Hepatocyte (in vitro differentiated cells): ENCODE measurements around the gene SQOR. TPM values are rescaled to one million over a fixed set of nuclear protein-coding genes. Genes with fewer than 3 reads are reported as not detected.

ENCODE experiments used
- DNase-seq: peaks from one replicate; pipeline ENCODE4 v3.0.0-alpha.2; 2016; ENCODE audit warnings: low spot score
- H2AFZ ChIP-seq: fragments of 200-600 bp; sonication (generic); 2 replicates; pipeline ENCODE4 v1.6.0; 2016; ENCODE audit warnings: antibody characterized with exemption, mild to moderate bottlenecking
- H3K27ac ChIP-seq: fragments of 200-600 bp; sonication (generic); 2 replicates; pipeline ENCODE4 v1.5.1; 2016; ENCODE audit warnings: mild to moderate bottlenecking
- H3K27me3 ChIP-seq: fragments of 200-600 bp; sonication (generic); 2 replicates; pipeline ENCODE4 v1.6.1; 2016
- H3K36me3 ChIP-seq: fragments of 200-600 bp; sonication (generic); replicated peaks from 2 replicates; pipeline ENCODE4 v1.5.1; 2016; ENCODE audit warnings: low read depth; ENCODE audit not compliant: insufficient read depth
- H3K4me1 ChIP-seq: fragments of 200-600 bp; sonication (generic); 2 replicates; pipeline ENCODE4 v1.5.1; 2016; ENCODE audit warnings: mild to moderate bottlenecking, moderate library complexity; ENCODE audit not compliant: insufficient read depth
- H3K4me2 ChIP-seq: fragments of 200-600 bp; sonication (generic); 2 replicates; pipeline ENCODE4 v1.6.0; 2016
- H3K4me3 ChIP-seq: fragments of 200-600 bp; sonication (generic); 2 replicates; pipeline ENCODE4 v1.5.1; 2016; ENCODE audit warnings: mild to moderate bottlenecking
- H3K79me2 ChIP-seq: fragments of 200-600 bp; sonication (generic); 2 replicates; pipeline ENCODE4 v1.6.0; 2017; ENCODE audit warnings: mild to moderate bottlenecking
- H3K9me2 ChIP-seq: fragments of 200-600 bp; sonication (generic); replicated peaks from 2 replicates; pipeline ENCODE4 v1.6.0; 2017; ENCODE audit warnings: mild to moderate bottlenecking; ENCODE audit not compliant: insufficient read depth
- H3K9me3 ChIP-seq: fragments of 200-600 bp; sonication (generic); 2 replicates; pipeline ENCODE4 v1.5.1; 2016; ENCODE audit warnings: low read depth, mild to moderate bottlenecking
- H4K20me1 ChIP-seq: fragments of 200-600 bp; sonication (generic); 2 replicates; pipeline ENCODE4 v1.6.0; 2016; ENCODE audit warnings: mild to moderate bottlenecking; ENCODE audit not compliant: insufficient read depth, poor library complexity, severe bottlenecking
- EZH2 ChIP-seq: fragments of 200-600 bp; sonication (generic); IDR thresholded peaks from 2 replicates; pipeline ENCODE4 v1.6.1; 2016; ENCODE audit warnings: antibody characterized with exemption, mild to moderate bottlenecking, borderline replicate concordance
- EZH2phosphoT487 ChIP-seq: fragments of 200-600 bp; sonication (generic); IDR thresholded peaks from one replicate; pipeline ENCODE4 v1.6.1; 2018; ENCODE audit warnings: antibody characterized with exemption, mild to moderate bottlenecking, low read depth, moderate library complexity; ENCODE audit not compliant: unreplicated experiment, severe bottlenecking
- WGBS: methylation state at CpG from one replicate; pipeline ENCODE4 v1.1.6; 2016; ENCODE audit warnings: low lambda C conversion rate; ENCODE audit errors: missing lambda C conversion rate; 5-methylcytosine and 5-hydroxymethylcytosine counted together
- polyA plus RNA-seq: library from polyadenylated mRNA; unstranded; fragments of >200 nt; fragmentation: Nextera tagmentation; extraction: Ambion mirVana; gene quantifications from 2 replicates; pipeline ENCODE4 v1.2.1, GENCODE V29; 2016
- total RNA-seq: library from RNA; depleted of rRNA; stranded (reverse); fragments of >200 nt; gene quantifications from 2 replicates; pipeline ENCODE4 v1.2.3, GENCODE V29; 2014
- TF ChIP-seq, protein P1 (sequence below): fragments of 200-600 bp; sonication (generic); IDR thresholded peaks from 2 replicates; pipeline ENCODE4 v1.5.1; 2016; ENCODE audit warnings: antibody characterized with exemption, mild to moderate bottlenecking; ENCODE audit not compliant: poor library complexity

Gene SQOR
- total and polyA plus RNA-seq, 2 experiments from 2014 or later: 30.1 to 37.0 TPM

DNA sequence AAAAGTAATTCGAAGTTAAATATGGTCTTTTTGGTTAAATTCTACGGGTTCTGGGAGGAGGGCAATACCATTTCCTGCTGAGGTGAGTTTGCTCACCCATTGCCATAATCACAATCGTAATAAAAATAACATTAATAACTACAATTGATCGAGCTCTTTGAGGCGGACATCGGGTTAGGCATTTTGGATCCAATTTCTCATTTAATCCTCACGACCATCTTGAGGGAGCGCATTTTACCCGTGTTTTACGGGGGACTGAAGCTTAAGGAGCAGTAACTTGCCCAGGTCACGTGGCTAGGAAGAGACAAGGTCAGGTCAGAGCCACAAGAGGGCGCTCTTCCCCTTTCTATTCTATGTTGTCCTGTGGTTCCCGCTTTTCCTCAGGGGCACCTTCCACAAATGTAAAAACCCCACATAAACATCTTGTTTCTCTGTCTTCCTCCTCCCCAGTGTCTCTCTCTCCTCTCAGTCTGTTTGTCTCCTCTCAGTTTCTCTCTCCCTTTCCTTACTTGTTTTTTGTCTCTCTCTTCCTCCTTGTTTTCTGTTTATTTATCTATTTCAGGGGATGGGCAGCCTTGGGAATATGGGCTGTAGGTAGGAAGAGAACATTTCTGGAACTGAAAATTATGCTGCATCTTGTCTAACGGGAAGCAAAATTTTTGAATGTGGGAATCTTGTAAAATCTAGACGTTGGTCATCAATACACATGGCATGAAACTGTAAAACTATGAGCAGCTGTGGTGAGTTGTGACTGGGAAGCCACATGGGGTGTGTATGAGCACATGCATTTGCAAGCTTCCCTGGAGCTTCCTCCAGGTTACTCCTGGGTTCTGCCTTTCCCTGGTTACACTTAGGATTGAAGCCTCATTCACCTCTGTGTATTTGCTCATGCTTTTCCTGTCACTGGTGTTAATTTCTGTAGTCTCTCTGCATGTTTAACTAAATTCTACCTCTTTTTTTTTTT is 71.0 kb downstream of the SQOR start:
- Histone ChIP-seq H2AFZ (peak overlapping the region; percentile 93), H4K20me1 (no peaks in the 10 kb centered on the region), H3K9me3 (no peaks in the 10 kb centered on the region), H3K79me2 (no peaks in the 10 kb centered on the region), H3K4me3 (peak overlapping the region; percentile 61), H3K27me3 (no peaks in the 10 kb centered on the region), H3K36me3 (no peaks in the 10 kb centered on the region), H3K27ac (peak overlapping the region; percentile 74), H3K4me1 (no peaks in the 10 kb centered on the region), H3K9me2 (no peaks in the 10 kb centered on the region), H3K4me2 (peak overlapping the region; percentile 95)
- DNase-seq: peak; percentile 93
- TF ChIP-seq EZH2: no peak
- TF ChIP-seq, protein P1, sequence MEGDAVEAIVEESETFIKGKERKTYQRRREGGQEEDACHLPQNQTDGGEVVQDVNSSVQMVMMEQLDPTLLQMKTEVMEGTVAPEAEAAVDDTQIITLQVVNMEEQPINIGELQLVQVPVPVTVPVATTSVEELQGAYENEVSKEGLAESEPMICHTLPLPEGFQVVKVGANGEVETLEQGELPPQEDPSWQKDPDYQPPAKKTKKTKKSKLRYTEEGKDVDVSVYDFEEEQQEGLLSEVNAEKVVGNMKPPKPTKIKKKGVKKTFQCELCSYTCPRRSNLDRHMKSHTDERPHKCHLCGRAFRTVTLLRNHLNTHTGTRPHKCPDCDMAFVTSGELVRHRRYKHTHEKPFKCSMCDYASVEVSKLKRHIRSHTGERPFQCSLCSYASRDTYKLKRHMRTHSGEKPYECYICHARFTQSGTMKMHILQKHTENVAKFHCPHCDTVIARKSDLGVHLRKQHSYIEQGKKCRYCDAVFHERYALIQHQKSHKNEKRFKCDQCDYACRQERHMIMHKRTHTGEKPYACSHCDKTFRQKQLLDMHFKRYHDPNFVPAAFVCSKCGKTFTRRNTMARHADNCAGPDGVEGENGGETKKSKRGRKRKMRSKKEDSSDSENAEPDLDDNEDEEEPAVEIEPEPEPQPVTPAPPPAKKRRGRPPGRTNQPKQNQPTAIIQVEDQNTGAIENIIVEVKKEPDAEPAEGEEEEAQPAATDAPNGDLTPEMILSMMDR: peak; percentile 89
- WGBS: 3% methylated on average over 15 of the region's 15 CpGs

DNA sequence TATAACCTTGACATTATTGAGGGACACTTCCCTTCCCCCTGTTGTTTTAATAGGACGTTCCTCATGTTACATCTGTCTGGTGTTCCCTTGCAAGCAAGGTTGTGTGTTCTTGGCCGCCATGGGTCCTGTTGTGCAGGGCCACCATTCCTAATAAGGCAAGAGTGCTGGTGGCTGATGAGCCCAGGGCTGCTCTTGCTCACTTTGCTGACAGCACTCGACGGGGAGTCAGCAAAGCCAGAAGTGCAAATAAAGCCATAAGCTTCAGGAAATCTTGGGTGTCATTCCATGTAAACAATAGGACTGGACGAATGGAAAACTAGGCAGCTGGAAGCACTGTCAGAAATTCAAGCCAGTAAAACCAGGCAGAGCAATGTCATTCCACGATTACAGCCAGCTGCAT is 75.8 kb downstream of the SQOR start:
- Histone ChIP-seq H3K4me1 (no peaks in the 10 kb centered on the region), H3K36me3 (no peaks in the 10 kb centered on the region), H3K4me2 (no peak overlapping the region), H3K4me3 (no peak overlapping the region), H4K20me1 (no peaks in the 10 kb centered on the region), H3K79me2 (no peaks in the 10 kb centered on the region), H2AFZ (no peak overlapping the region), H3K9me2 (no peaks in the 10 kb centered on the region), H3K9me3 (no peaks in the 10 kb centered on the region), H3K27me3 (no peaks in the 10 kb centered on the region), H3K27ac (no peak overlapping the region)
- DNase-seq: peak; percentile 30
- TF ChIP-seq, protein P1: no peak
- TF ChIP-seq EZH2phosphoT487 (no peak), EZH2 (no peak)
- 29% methylated on average over 6 of the region's 6 CpGs for WGBS

DNA sequence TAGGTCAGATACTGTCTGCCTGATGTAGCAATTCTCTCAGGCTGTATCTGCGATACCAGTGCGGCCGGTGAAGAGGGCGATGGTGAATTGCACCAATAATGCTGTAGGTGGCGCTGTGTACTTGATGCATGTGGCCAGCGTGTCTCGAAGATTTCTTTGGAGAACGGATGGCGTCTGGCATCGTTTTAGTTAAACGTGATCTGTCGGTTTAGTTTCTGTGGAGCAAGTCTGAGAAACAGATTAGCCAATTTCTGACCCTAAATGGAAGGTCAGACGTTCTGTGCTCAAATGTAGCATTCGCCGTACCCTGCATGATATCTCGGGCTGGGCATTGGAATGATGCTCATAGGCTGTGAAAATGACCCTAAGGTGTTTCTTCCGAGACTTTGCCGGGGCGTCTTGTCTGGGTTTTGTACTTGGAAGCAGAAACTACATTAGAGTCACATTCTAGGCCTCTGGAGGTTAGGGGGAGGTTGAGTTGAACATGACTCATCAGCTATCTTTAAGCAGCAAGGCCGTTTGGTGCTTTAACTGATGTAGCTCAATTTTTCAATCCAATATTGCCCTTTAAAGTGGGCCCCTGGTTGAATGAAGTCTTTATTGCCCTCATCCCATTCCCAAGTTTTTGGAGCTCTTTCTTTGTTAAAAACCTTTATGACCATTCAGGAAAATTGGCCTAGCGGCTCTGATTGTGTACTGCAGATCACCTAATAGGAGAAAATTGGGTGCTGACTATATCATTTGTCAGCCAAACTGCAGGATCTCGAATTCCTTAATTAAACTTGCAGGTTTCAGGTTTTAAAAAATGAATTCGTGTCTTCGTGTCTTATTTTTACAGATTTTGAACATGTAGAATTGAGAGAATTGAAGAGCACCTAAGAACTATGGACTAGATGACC is 80.0 kb downstream of the SQOR start:
- Histone ChIP-seq H3K27me3 (no peaks in the 10 kb centered on the region), H3K79me2 (no peaks in the 10 kb centered on the region), H3K4me3 (no peak overlapping the region), H3K9me3 (no peaks in the 10 kb centered on the region), H3K4me2 (peak overlapping the region; percentile 64), H3K4me1 (no peaks in the 10 kb centered on the region), H4K20me1 (no peaks in the 10 kb centered on the region), H3K27ac (peak overlapping the region; percentile 20), H3K9me2 (no peaks in the 10 kb centered on the region), H3K36me3 (no peaks in the 10 kb centered on the region), H2AFZ (no peak overlapping the region)
- TF ChIP-seq EZH2phosphoT487 (no peak), EZH2 (no peak)
- TF ChIP-seq, protein P1: peak; percentile 94
- 21% methylated on average over 24 of the region's 24 CpGs for WGBS
- peak; percentile 87 for DNase-seq
